ENCODE data around the gene WDFY2.
A peak's percentile ranks its signal among the peaks of the same experiment; 100 is the strongest.
"Not testable (repeated sequence)": the region's sequence is repeated elsewhere in the genome, so short reads cannot be mapped to it uniquely, and the experiment has no call there.

Gene WDFY2

DNA sequence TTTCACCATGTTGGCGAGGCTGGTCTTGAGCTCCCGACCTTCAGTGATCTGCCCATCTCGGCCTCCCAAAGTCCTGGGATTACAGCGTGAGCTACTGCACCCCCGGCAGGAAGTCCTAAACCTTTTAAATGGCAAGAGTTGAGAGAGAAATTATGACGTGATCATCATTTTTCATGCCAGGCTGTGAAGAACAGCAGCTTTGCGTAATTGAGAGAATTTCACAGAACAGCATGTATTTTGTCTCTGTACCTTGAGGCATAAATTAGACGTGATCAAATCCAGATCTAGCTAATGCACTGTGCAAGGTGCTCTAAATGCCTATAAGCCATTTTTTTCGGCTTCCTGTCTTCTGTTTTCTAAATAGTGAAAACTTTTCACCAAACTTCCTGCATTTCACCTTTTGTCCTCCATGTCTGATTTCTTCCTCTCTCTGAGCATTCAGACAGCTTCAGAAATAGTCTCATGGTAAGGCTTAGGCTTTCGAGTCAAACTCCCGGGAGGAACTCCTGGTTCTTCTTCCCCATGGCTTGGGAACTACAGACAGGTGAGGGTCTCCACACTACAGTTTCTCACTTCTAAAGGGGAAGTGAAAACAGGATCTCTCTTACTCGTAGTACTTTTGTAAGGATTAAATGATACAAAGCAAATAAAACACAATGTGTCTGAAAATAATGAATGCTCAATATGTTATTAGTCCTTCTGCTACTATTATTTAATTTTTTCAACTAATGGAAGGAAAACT lies 51.0 kb downstream of the WDFY2 start:
- no peak for DNase-seq

DNA sequence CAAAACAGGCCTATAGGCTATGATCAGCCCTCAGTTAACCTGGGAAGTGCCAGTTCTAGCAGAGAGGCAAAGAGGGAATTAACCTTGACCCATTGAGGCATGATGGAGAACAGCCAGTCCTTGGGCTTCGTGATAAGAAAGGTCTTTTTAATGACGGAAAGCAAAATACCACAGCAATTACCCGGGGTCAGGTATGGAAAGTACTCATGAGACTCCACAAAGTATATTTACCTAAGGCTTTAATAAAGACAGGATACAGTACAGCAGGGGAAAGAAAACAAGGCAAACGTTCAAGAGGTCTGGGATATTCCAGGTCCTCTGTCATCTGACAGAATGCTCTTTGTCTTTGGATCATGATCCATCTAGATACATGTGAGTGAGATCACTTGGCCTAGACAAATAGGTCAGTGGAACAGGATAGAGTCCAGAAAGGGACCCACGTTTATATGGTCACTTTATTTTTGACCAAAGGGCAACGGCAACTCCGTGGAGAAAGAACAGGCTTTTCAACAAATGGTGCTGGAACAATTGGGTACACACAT lies 52.2 kb downstream of the WDFY2 start:
- DNase-seq: peak; percentile 47 to 56

DNA sequence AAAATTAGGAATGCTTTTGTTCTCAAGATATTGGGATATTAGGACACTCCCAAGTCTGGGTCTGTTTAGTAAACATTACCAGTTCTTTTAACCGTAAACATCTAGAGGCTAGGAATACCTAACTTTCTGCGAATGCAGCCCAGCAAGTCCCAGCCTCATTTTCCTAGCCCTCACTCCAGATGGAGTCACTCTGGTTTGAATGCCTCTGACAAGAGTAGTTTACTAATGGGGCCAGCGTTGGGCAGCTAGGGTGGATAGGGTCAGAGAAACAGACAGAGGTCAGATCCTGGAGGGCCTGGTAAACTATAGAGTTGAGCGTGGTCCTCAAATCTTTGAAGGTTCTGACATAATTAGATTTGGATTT lies 53.6 kb downstream of the WDFY2 start:
- DNase-seq: no peak

DNA sequence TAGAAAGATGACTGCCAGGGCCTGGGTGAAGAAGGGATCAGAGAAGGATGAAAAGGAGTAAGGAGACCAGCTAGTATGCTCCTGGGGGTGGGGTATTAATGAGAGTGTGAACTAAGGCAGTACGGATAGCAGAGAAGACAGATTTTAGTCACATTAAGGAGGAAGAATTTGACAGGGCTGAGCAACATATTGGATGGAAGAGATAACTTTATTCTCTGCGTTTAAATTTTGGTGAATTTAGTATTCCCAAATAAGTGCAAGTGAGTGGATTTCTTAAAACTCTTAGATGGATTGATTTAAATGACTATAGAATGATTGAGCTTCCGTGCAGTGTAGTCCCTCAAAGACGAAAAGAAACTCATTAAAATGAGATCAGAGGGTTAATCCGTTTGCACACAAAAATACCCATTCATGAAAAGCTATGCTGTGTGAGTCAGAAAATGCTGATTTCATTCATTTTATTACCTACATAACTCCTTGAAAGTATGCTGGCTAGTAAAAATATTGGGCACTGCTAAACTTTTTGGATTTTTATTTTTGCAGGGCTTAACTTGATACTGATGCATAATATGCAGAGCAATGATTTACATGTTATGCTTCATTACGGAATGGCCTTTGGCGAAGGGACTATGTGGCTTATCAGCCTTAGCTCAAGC lies 54.1 kb downstream of the WDFY2 start:
- no peak for DNase-seq

DNA sequence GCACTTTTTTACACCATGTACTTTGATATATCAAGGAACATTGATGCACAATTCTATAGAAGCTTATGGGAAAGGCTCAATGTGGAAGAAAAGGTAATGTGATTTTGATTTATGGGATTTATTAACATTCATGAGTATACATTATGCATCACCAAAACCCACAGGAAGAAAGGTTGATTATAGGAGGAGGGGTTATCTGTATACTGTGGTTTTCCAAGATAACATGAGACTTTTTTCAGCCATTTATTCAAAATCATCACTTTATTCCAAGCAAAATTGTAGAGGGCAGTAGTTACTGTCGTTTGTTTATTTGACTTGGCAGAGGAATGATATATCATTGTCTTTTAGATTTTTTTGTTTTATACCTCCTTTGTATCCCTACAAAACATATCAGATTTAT lies 54.9 kb downstream of the WDFY2 start:
- no peak for DNase-seq

DNA sequence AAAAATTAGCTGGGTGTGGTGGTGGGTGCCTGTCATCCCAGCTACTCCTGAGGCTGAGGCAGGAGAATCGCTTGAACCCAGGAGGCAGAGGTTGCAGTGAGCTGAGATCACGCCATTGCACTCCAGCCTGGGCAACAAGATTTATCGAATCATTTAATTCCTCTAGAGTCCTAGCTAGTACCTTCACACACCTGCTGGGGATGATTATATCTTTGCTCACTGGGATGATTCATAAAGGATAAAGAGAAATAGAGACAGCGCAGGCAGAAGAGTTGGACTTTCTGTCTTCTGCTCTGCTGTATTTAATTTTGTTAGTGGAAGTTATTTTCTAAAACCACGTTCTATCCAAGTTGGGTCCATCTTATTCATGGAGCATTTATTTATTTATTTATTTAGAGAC lies 56.4 kb downstream of the WDFY2 start:
- DNase-seq: not testable (repeated sequence)

DNA sequence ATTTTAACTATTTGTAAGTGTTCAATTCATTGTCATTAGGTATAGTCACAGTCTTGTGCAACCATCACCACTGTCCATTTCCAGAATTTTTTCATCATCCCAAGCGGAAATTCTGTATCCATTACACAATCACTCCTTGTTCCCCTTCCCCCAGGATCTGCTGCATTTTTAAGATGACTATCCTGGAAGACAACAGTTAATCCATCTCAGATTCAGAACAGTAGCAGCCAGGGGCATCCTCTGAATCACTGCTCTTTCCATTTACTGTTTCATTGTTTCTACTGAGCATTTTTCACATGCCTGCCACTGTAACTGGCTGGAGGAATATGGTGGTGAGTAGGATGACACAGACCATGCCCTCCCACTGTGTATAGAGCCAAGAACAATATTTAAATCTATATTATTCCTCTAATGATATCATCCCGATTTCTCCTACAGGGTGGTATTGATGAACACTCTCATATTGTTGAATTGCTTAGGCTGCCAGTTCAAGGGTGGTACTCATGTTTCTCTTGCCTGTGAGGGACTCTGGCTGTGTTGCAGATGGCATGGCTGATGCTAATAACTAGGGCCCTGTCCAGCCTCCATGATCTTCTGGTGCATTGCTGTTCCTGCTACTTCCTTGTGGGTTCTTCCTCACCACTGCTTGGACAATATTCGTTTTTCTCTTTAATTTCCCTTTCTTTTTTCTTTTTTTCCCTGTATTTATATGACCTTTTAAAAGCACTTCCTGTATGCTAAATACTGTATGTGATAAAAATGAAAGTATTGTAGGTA lies 59.0 kb downstream of the WDFY2 start:
- DNase-seq: no peak

DNA sequence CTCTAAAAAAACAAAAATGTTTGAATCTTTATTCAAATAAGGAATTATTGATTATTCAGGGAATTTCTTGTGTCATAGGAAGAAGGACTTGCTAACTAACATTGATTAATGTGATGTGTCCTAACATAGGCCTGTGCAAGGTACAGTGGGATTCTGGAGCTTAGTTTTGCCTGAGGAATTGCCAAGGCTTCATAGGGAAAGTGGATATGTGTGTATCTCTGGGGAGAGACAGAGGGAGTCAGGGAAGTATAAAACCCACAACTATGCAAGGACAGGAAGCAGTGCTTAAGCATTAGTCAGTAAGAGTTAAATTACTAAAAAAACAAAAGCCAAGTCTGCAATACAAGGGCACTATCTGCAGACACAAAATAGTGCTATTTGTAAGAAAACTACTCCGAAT lies 59.6 kb downstream of the WDFY2 start:
- no peak for DNase-seq

DNA sequence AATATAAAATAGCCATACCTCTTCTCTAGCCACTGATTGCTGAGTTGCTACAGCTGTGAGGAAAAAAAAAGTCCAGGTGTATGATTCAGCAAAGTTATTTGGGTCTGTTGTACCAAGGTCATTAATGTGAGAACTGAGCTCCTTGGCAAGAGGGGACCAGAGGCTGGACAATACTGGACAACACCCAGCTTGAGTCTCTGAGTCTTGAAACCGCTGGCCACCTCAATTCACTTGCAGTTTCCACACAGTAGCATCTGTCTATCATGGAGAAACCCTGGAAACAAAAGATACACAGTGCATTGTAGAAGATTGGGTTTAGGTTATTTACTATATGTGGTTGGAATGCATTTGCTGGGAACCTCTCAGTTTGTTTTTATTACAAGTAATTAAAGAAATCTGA lies 60.4 kb downstream of the WDFY2 start:
- DNase-seq: no peak

DNA sequence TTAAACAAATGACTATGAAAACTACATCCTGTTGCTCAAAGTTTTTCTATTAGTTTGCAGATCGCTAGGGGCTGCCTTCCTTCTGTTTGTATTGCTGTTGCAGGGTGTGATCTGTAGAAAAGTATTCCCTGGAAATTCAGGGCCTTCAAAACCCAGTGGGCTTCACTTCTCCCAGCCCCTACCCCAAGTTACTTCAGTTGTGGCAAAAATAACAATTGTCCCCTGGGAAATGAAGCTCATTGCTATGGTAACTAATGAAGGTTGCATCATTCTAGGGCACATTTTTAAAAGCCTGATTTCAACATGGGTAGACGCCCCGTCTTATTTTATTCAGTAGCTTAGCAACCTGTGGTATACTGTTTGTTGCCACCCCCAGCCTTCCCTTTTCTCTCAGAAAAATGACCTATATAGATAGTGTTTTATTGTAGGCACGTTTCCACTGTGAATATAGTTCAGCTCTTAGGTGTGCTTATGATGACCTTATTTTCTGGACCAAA lies 60.9 kb downstream of the WDFY2 start:
- no peak for DNase-seq

DNA sequence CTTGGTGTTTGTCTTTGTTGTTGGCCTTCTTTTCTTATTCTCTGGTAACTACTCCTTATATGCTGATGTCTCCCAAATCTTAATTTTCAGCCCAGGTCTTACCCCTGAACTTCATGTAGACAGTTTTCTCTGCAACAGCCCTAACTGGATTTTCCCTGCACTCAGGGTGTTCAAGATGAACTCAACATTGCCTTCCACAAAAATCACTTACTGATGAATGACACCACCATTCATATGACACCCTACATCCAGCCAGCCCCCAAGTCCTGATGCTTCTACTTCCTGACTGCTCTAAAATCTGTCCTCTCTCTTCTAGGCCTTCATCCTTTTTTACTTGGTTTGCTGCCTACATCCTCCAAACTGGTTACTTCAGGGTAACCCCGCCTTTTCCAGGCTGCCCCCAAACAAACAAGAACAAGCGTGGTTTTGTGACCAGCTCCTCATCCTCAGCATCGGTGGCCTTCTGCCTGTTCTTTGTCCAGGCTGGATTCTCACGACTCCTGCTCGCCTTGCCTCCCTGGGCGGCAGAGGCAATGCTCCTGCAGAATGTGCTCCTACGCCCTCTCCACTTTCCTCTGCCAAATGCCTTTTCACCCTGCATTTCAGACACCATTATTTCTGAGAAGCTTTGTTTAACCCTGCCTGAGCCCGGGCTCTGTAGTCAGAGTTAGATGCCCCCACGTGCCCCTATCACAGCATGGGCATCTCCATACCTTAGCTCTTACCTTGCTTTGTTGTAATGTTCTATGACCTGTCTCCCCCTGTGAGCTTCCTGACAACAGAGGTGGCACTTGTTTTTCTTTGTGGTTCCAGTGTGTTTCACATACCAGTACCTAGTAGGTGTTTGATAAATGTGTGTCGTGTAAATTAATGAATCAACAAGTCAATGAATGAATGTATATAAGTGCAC lies 61.8 kb downstream of the WDFY2 start:
- DNase-seq: no peak

DNA sequence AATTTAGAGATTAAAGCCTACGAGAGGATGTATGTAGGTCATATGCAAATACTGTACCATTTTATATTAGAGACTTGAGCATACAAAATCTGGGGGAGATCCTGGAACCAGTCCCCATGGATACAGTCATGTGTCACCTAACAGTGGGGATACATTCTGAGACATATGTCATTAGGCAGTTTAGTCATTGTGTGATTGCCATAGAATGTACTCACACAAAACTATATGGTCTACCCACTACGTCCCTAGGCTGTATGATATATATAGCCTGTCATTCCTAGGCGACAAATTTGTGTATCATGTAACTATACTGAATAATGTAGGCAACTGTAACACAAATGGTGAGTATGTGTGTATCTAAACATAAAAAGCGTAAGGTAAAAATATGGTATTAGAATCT lies 62.8 kb downstream of the WDFY2 start:
- DNase-seq: no peak

DNA sequence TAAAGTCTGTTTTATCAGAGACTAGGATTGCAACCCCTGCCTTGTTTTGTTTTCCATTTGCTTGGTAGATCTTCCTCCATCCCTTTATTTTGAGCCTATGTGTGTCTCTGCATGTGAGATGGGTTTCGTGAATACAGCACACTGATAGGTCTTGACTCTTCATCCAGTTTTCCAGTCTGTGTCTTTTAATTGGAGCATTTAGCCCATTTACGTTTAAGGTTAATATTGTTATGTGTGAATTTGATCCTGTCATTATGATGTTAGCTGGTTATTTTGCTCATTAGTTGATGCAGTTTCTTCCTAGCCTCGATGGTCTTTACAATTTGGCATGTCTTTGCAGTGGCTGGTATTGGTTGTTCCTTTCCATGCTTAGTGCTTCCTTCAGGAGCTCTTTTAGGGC lies 67.9 kb downstream of the WDFY2 start:
- not testable (repeated sequence) for DNase-seq

DNA sequence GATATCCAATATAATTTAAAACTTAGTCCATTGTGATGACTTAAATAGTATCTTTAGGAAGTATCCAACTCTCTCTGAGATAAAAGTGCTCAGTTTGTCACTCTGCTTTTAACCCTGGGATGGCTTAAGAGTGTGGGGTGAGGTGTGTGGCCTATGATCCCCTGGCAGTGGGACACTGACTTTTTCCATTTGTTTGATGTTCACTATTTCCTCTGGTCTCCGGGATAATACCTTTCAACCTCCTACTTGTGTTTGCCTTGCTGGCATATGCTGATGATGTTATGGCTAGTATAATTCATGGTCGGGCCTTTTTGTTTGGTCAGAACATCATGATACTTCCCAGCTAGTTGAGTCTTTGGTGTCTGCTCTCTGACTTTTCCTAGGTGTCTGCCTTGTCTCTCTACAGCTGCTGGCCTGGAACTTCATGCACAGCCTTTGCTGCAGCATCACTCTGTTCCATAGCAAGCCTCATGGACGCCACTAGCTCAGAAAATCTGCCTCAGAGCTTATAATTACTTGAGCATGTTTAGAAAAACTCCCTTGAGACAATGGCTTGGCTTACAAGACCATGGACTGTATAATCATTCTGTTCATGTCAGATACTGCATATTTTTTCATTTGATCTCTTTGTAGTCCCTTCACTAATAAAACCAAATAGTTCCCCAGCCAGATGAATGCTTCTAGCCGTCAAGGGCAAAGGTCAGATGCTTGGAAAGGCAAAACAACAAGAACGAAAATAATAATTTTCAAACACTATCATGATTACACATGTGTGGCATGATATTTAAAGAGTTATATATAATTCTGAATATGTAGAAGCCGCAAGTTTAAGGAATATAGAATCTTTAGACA lies 75.2 kb downstream of the WDFY2 start:
- DNase-seq: no peak

DNA sequence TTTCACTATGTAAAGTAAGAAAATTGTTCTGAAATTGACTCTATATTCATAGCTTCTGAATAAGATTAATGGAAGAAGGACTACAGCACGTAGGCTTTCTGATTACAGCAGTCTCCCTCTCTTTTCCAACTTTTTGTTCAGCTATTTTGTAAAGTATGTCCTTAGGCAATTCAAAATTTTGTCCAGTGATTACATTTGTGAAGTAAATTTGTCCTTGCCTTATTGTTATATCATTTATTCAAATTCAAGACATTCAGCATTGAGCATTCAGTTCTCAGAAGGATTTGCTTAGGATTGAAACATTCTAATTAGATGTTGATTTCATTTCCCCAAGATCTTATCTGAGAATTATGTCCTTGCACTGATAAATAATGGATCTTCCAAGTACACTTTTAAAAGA lies 76.6 kb downstream of the WDFY2 start:
- DNase-seq: no peak

DNA sequence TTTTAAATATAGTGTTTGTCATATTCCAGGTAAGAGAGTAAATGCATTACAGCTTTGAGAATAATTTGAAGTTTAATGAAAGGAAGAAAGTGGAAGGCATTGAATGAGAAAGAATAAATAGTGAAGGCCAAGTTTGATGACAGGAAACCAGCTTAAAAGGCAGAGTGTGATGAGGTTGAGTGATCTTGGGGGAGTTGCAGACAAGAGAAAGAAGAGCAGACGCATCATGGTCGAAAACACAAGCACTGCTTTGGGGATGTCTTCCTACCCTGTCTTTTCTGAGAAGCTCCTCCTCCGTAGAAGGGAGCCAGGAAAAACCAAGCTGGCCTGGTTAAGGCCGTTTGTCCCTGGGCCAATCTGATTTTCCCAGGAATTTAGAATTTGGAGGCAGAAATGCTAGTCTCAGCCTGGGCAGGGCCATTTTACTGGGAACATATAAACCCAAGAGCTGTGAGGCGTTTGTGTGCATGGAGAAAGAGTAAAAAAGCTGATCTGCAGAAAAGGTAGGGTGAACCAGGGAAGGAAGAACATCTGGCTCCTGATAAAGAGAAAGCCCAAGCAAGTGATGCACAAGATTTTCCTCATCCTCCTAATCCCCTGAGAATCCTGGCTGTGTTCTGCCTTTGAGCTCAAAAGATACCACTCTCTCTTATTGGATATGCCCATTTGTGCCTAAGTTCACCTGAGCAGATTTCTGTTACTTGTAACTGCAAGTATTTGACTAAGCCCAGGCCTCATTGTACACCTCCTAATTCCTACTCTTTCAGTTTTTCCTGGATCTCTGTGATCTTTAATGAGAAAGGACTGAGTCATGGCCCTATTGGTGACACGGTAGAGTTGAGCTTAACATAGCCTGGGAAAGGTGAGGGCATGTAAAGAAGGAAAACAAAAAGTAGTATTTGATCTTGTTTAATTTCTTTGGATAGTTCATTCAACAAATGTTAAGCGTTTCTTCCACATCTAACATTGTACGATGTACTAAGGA lies 80.0 kb downstream of the WDFY2 start:
- DNase-seq: no peak

DNA sequence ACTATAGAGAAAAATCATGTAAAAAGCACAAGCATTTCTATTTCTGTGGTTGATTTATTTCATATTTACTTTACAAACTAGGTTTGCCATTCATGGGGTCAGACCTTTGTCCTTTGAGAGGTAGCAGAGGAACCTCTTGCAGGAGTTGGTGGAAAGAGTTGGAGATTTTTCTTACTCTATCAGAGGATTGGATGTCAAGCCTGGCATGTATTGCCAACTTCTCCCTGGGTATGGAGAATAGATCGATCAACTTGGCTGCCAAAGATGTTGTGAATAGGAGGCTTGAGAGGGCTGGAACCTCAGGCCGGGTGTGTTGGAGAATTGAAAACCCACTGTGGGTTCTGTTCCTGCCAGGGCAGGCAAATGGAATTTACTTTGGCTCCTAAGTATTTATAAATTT lies 81.2 kb downstream of the WDFY2 start:
- DNase-seq: no peak

DNA sequence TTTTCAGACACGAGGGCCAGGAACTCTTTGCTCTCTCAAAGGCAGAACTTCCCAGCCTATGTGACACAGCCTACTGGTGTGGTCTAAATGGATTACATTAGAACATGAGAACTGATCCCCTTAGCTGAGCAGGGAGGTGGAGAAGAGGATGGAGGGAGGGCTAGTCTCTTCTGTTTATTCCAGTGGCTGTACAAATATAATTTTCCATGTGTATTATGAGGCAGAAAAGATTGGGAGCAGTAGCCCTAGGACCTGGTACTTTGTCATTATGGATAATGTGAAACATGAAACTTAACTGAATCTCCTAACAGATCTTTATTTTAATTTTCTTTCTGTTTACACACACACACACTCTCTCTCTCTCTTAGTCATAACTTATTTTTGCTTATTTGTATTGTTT lies 82.1 kb downstream of the WDFY2 start:
- no peak for DNase-seq

DNA sequence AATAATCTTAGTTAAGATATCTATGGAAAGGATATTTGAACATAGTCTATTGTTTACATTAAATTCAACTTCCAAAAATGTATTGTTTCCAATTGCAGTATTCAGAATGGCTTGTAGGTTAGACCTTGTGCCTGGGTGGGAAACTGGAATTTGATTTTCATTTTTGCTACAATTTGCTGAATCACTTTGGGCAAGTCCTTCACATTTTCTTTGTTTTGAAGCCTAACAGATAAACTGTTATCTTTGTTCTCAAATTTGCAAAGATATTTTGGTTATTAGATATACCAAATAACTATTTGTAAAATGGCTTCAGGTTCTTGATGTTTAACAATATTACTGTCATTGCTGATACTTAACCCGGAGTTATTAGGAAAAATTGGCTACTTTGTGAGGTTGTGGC lies 82.6 kb downstream of the WDFY2 start:
- no peak for DNase-seq

DNA sequence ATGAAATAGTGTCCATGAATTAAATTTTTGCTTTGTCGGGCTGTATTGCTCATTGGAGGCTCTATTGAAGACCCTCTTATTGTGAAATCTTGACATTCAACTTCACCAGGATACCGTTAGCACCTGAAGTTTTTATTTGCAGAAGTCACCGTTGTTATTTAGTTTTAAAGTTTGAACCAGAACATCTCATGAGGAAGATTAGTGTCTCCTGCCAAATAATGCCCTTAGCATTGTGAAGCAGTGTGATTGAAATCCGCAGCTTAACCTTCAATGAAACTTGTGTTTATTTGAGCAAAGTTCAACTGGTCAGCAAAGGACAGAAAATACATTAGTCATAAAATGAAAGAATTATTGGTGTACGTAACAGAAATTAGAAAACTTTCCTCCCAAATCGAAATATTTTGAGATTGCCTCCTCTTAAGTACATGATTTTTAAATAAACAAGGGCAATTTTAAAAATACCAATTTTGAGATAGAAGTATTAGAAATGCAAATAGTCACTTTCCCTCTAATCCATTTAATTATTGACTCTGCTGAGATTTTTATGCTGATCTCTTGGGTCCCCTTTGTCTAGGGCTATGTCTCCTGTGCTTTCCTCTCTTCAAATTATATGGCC lies 84.4 kb downstream of the WDFY2 start:
- DNase-seq: no peak
